Activated CD4-positive, alpha-beta T cell treated with anti-CD3 and anti-CD28 coated beads for 4 hours (primary cell): ENCODE results near the gene ASB9.
"Not testable (repeated sequence)": the region's sequence is repeated elsewhere in the genome, so short reads cannot be mapped to it uniquely, and the experiment has no call there.

Source experiments
- DNase-seq, 2 donors: peaks; one replicate each; pipeline ENCODE4 v3.0.0-alpha.2; 2020

The ASB9 gene

GRCh38 chrX:15240414-15240813 lies 29.5 kb downstream of the ASB9 start:
- no peak for DNase-seq

DNA sequence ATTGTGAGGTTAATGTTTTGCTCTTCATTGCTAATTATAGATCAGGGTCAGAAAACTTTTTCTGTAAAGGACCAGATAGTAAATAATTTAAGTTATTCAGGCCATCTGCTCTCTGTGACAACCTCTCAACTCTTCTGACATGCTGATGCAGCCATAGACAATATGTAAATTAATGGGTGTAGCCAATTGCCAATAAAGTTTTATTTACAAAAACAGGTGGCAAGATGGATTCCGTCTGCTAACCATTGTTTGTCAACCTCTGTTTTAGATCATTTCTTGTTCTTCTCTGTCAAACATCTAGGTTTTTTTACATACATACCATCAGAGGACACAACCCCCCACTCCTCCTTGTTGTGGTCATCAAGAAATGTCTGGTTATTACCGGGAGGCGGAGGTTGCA lies 33.7 kb downstream of the ASB9 start:
- DNase-seq, result no peak

DNA sequence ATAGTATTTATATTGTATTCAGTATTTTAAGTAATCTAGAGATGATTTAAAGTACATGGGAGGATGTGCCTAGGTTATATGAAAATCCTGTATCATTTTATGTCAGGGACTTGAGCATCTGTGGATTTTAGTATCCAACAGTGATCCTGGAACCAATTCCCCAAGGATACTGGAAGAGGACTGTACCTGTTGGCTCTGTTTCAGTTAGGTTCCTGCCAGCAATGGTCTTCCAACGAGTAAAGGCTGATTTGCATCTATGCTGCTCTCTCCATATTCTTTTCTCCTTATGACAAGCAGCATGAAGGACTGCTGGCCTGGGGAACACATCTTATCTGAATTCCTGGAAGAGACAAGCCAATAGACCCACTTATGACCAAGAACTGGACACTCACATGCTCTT lies 34.9 kb downstream of the ASB9 start:
- no peak for DNase-seq

DNA sequence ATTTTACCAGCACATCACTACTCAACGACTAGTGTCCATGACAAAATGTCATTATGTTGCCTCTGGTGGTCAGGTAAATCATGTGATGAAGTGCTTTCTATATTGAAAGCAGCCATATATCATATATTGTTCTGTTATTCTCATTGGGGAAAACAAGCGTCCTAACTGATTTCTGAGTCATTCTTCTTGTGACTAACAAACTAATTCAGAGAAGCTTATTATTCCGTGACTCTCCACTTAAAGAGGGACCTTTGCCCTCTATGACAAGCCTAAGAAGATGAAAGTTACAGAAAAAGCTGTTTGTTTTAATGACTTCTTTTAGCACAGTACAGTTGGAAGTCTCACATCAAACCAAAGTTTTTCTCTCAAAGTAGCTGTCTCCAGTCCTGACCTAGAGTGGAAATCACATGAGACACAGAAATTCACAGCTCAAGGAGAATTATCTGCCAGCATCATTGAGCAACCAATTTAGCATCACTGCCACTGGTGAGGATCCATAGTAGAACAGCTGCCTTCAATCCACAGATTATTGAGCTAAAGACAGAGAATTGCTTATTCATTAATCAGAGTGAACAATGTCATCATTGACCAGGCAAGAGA lies 36.4 kb downstream of the ASB9 start:
- no peak for DNase-seq

GRCh38 chrX:15224747-15225146 lies 45.1 kb downstream of the ASB9 start:
- DNase-seq, result no peak

DNA sequence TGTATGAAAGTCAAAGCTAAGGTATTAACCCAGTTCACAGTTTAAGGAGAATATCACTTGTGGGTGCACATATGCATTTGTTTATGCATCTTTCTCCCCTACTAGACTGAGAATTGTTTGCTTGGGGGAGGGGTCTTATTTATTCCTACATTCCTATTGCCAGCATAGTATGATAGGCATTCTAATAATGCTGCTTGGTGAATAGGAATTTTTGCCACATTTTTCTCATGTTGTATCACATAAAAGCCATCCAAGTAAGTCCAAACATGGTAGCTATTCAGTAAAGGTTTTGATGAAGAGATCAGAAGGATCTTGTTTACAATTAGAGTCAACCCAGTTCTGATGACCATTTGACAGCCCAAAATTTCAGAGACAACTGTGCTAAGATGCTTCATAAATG lies 48.6 kb downstream of the ASB9 start:
- DNase-seq, result no peak

DNA sequence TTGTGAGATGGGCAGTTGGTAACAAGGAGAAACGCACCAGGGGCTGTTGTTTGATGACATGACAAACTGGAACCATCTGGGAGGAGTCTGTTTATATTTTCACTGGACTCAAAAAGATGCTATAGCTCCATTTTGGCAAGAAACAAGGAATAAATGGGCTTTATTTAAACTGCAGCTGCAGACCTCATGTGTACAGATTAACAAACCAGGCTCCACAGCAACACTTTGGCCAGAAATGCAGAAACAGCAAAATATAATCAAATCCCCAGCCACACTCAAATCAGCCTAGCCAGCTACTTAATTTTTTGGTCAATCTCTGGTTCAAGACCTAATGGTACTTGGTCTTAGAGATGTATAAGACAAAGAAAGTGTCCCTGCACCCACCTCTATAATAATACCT lies 52.7 kb downstream of the ASB9 start:
- DNase-seq, result no peak

- no peak for DNase-seq
Measured at GRCh38 chrX:15216280-15216679, 53.6 kb downstream of the ASB9 start.

DNA sequence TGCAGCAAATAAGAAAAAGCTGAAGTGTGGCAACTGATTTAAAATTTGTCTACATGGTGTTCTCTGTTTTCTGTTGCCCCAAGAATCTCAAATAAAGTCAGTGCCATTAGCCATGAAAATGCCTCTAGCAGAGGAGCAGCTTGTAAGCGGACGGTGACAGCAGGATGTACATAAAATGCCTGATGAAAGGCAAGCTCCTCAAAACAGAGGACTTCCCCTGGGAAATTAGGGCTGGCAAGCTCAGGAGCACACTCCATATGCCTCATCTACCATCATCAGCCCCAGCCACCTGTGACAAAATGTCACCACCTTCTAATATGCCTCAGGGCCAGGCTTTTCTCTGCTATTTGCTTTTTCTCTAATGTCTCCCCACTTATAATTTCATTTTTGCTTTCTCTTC lies 54.5 kb downstream of the ASB9 start:
- no peak for DNase-seq

DNA sequence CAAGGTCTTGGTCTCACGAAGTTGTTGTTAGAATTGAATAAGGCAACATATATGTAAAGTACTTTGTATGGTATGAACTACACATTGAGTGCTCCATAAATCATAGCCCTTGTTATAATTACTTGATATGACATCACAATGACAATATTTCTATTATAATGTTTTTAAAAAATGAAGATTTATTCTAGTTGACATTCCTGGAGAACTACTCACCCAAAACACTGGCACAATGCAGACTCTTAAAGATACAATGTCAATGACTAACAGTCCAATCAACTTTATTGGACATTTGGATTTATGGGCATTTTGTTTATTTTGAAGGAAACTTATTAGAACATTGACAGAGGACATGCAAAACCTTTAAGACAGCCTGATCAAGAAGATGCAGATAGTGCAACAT lies 55.3 kb downstream of the ASB9 start:
- DNase-seq, result no peak

- DNase-seq, result no peak
Measured at GRCh38 chrX:15209096-15209495, 60.8 kb downstream of the ASB9 start.

- no peak for DNase-seq
Measured at GRCh38 chrX:15207994-15208393, 61.9 kb downstream of the ASB9 start.

GRCh38 chrX:15207384-15207783 lies 62.5 kb downstream of the ASB9 start:
- no peak for DNase-seq

GRCh38 chrX:15206306-15206705 lies 63.6 kb downstream of the ASB9 start:
- DNase-seq, result no peak

GRCh38 chrX:15204130-15204751 lies 65.6 kb downstream of the ASB9 start:
- no peak for DNase-seq

DNA sequence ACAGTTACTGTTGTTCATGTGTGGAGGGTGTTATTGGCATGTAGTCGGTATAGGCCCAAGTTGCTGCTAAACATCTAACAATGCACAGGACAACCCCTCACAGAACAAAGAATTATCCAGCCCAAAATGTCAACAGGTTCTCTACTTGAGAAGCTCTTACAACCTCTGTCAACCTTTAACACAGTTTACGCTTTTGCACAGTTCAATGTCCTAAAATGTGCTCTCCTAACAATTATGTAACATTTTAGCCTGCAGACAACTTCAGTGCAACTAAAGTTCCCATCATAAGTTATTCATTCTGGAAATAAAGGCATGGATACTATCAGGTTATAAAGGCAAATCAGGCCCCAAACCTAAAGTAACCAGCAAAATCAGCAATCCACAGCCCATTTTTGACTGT lies 66.2 kb downstream of the ASB9 start:
- no peak for DNase-seq

GRCh38 chrX:15202454-15203177 lies 67.3 kb downstream of the ASB9 start:
- DNase-seq, result no peak

- no peak for DNase-seq
Measured at GRCh38 chrX:15200871-15201270, 69.0 kb downstream of the ASB9 start.

GRCh38 chrX:15198608-15199202 lies 71.2 kb downstream of the ASB9 start:
- DNase-seq, result not testable (repeated sequence)

DNA sequence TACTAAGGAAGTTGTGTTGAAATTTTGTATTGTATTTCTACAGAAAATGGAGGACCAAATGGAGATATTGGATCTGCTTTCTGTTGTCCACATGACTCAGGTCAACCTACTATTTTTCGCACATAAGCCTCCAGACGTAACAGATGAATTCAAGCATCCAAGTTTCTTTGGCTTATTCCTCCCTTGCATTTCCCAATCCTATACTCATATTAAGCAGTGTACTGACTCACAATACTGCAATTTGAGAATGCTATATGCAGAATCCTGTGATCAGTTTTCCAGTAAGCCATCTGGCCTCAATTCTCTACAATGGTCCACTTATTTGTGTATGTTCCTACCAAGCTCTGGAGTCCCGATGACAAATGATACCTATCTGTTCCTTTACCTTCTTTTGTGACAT lies 75.7 kb downstream of the ASB9 start:
- no peak for DNase-seq
